Measurements from ENCODE around the gene DBF4. TPM values are rescaled to one million over a fixed set of nuclear protein-coding genes. Genes with fewer than 3 reads are reported as not detected.

Gene DBF4
- total and polyA plus RNA-seq, 2 experiments from 2014 or later: 62.6 to 91.5 TPM

DNA sequence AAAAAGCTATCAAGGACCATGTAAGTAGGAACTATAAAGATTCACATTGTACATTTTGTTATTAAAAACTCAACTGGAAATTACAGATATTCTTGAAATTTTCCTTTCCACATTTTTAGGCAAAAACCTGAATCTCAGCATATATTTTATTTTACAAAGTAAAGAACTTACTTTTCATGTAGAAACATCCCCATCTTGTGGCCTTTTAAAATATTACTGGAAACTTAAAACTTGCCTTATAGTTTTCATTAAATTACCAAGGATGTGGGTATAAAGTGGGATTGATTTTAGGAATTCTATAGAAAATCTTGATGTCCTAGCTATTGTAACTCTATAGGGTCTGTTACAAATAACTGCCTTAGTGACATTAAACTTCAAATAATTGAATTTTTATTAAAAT, 10.6 kb downstream of the DBF4 start:
- TF ChIP-seq, protein P1, sequence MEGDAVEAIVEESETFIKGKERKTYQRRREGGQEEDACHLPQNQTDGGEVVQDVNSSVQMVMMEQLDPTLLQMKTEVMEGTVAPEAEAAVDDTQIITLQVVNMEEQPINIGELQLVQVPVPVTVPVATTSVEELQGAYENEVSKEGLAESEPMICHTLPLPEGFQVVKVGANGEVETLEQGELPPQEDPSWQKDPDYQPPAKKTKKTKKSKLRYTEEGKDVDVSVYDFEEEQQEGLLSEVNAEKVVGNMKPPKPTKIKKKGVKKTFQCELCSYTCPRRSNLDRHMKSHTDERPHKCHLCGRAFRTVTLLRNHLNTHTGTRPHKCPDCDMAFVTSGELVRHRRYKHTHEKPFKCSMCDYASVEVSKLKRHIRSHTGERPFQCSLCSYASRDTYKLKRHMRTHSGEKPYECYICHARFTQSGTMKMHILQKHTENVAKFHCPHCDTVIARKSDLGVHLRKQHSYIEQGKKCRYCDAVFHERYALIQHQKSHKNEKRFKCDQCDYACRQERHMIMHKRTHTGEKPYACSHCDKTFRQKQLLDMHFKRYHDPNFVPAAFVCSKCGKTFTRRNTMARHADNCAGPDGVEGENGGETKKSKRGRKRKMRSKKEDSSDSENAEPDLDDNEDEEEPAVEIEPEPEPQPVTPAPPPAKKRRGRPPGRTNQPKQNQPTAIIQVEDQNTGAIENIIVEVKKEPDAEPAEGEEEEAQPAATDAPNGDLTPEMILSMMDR (conservative IDR thresholded peaks at IDR 0.05; ENCODE audit: low read depth in 2 of 2): peak in 1 of 2 experiments; percentile 61; a peak in 3 of 4 replicates
- no peak for TF ChIP-seq ETS1 (IDR thresholded peaks at IDR 0.05)
- ATAC-seq (no peak), DNase-seq (ENCODE audit: low spot score) (peak; percentile 57)
- Histone ChIP-seq H3K4me3 (no peak overlapping the region), H3K79me2 (replicated peaks; ENCODE audit: insufficient read depth) (peaks cover 74% of the 10 kb centered on the region), H2AFZ (no peak overlapping the region), H4K20me1 (replicated peaks; ENCODE audit: insufficient read depth) (peaks cover 2% of the 10 kb centered on the region), H3K27ac (ENCODE audit: low read depth) (no peak overlapping the region), H3K27me3 (ENCODE audit: insufficient read depth) (no peaks in the 10 kb centered on the region), H3K36me3 (ENCODE audit: insufficient read depth) (peaks cover 14% of the 10 kb centered on the region; the same call in 1 of the 2 replicates), H3K4me2 (no peak overlapping the region), H3K4me1 (ENCODE audit: insufficient read depth) (no peaks in the 10 kb centered on the region), H3F3A (replicated peaks; ENCODE audit: low read depth) (no peaks in the 10 kb centered on the region), H3K9me2 (ENCODE audit: insufficient read depth) (no peaks in the 10 kb centered on the region)
- no peaks in the 10 kb centered on the region for H3K4me1 Mint-ChIP-seq
- H3K27ac Mint-ChIP-seq: no peak overlapping the region
- no peaks in the 10 kb centered on the region for H3K27me3 Mint-ChIP-seq (ENCODE audit: insufficient read depth, low read depth, poor library complexity)
- peaks cover 69% of the 10 kb centered on the region for H3K36me3 Mint-ChIP-seq (ENCODE audit: low read depth)
- H3K9me3 Mint-ChIP-seq: no peaks in the 10 kb centered on the region
- H3K4me3 Mint-ChIP-seq: no peak overlapping the region

DNA sequence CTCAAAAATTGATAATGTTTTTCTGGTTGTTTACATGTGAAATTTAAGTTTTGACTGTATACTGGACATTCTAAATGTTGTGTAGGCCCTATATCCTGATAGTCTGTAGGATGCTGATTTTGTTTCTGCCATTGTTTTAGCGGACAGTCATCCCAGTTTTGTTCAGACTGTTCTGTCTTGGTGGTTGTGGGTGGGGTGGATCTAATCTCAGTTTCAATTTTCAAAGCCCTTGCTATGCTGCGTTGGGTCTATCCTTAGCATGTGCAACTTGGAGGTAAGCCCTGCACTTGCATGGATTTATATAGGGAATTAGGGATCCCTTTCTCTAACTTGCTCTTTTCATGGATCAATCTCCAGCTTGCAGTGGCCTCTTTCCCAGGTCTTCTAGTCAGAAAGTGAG, 19.1 kb downstream of the DBF4 start:
- Histone ChIP-seq H3K4me1 (ENCODE audit: insufficient read depth) (no peaks in the 10 kb centered on the region), H3K27me3 (ENCODE audit: insufficient read depth) (no peaks in the 10 kb centered on the region), H3K27ac (ENCODE audit: low read depth) (no peak overlapping the region), H3K79me2 (replicated peaks; ENCODE audit: insufficient read depth) (peaks cover 37% of the 10 kb centered on the region), H3K9me2 (ENCODE audit: insufficient read depth) (no peaks in the 10 kb centered on the region), H2AFZ (no peak overlapping the region), H3K4me2 (no peak overlapping the region), H3F3A (replicated peaks; ENCODE audit: low read depth) (no peaks in the 10 kb centered on the region), H3K4me3 (no peak overlapping the region), H4K20me1 (replicated peaks; ENCODE audit: insufficient read depth) (no peaks in the 10 kb centered on the region; the same call in none of the 2 replicates), H3K36me3 (ENCODE audit: insufficient read depth) (peaks cover 27% of the 10 kb centered on the region)
- Mint-ChIP-seq H3K9me3 (no peaks in the 10 kb centered on the region), H3K36me3 (ENCODE audit: low read depth) (peaks cover 66% of the 10 kb centered on the region), H3K4me3 (no peak overlapping the region), H3K4me1 (no peaks in the 10 kb centered on the region), H3K27ac (no peak overlapping the region), H3K27me3 (ENCODE audit: insufficient read depth, low read depth, poor library complexity) (no peaks in the 10 kb centered on the region)
- ATAC-seq (no peak), DNase-seq (ENCODE audit: low spot score) (no peak)
- TF ChIP-seq EZH2phosphoT487 (IDR thresholded peaks at IDR 0.05; ENCODE audit: unreplicated experiment) (no peak), REST (IDR thresholded peaks at IDR 0.05; ENCODE audit: unreplicated experiment) (no peak), CREB1 (CRISPR knock-in tag; IDR thresholded peaks at IDR 0.05; ENCODE audit: low read depth) (no peak), POLR2AphosphoS5 (IDR thresholded peaks at IDR 0.05; ENCODE audit: low read depth) (no peak), ZNF462 (CRISPR knock-in tag; IDR thresholded peaks at IDR 0.05) (no peak), EZH2 (IDR thresholded peaks at IDR 0.05; ENCODE audit: low read depth, unreplicated experiment) (no peak), ZNF114 (CRISPR knock-in tag; IDR thresholded peaks at IDR 0.05) (no peak), NANOG (IDR thresholded peaks at IDR 0.05; ENCODE audit: borderline replicate concordance) (no peak)

Measured in GM23338 (cell line).